Activated naive CD8-positive, alpha-beta T cell treated with anti-CD3 and anti-CD28 coated beads, Interleukin-2, amount 50 U/mL, for 16 hours (primary cell): ENCODE results near the gene PRKCE.
"Not testable (repeated sequence)": the region's sequence is repeated elsewhere in the genome, so short reads cannot be mapped to it uniquely, and the experiment has no call there.

Experiments
- DNase-seq: peaks from one replicate; pipeline ENCODE4 v3.0.0-alpha.2; 2020; ENCODE audit warnings: low read depth, low spot score

The PRKCE gene

GRCh38 chr2:46184794-46185583 is 533.5 kb downstream of the PRKCE start:
- no peak for DNase-seq

GRCh38 chr2:46187112-46187618 is 535.7 kb downstream of the PRKCE start:
- no peak for DNase-seq

- no peak for DNase-seq
These were observed 536.7 kb downstream of the PRKCE start for GRCh38 chr2:46188041-46188716.

GRCh38 chr2:46193356-46193755 is 541.9 kb downstream of the PRKCE start:
- no peak for DNase-seq

GRCh38 chr2:46193855-46194254 is 542.4 kb downstream of the PRKCE start:
- DNase-seq, result no peak

- no peak for DNase-seq
These were observed 543.4 kb downstream of the PRKCE start for GRCh38 chr2:46194856-46195255.

GRCh38 chr2:46195819-46196218 is 544.3 kb downstream of the PRKCE start:
- DNase-seq, result no peak

GRCh38 chr2:46196871-46197462 is 545.5 kb downstream of the PRKCE start:
- DNase-seq, result no peak

- no peak for DNase-seq
These were observed 546.2 kb downstream of the PRKCE start for GRCh38 chr2:46197672-46198071.

GRCh38 chr2:46198164-46198883 is 546.8 kb downstream of the PRKCE start:
- DNase-seq, result no peak

GRCh38 chr2:46198966-46199365 is 547.5 kb downstream of the PRKCE start:
- DNase-seq, result no peak

- DNase-seq, result no peak
These were observed 548.7 kb downstream of the PRKCE start for GRCh38 chr2:46200100-46200690.

- DNase-seq, result no peak
These were observed 549.6 kb downstream of the PRKCE start for GRCh38 chr2:46200861-46201605.

- DNase-seq, result no peak
These were observed 551.0 kb downstream of the PRKCE start for GRCh38 chr2:46202453-46202852.

GRCh38 chr2:46202987-46203386 is 551.5 kb downstream of the PRKCE start:
- no peak for DNase-seq

GRCh38 chr2:46203636-46204035 is 552.2 kb downstream of the PRKCE start:
- DNase-seq, result not testable (repeated sequence)

GRCh38 chr2:46207591-46207990 is 556.1 kb downstream of the PRKCE start:
- no peak for DNase-seq

- no peak for DNase-seq
These were observed 557.3 kb downstream of the PRKCE start for GRCh38 chr2:46208766-46209165.

GRCh38 chr2:46210063-46210462 is 558.6 kb downstream of the PRKCE start:
- DNase-seq, result no peak

- DNase-seq, result no peak
These were observed 560.0 kb downstream of the PRKCE start for GRCh38 chr2:46211461-46211860.

GRCh38 chr2:46213906-46214305 is 562.4 kb downstream of the PRKCE start:
- DNase-seq, result no peak
